ENCODE results near the gene PDZD2. TPM values are rescaled to one million over a fixed set of nuclear protein-coding genes. Genes with fewer than 3 reads are reported as not detected.

PDZD2 gene
- total RNA-seq, 4 donors from 2014 or later: 2.8 to 5.3 (median 4.0) TPM

DNA sequence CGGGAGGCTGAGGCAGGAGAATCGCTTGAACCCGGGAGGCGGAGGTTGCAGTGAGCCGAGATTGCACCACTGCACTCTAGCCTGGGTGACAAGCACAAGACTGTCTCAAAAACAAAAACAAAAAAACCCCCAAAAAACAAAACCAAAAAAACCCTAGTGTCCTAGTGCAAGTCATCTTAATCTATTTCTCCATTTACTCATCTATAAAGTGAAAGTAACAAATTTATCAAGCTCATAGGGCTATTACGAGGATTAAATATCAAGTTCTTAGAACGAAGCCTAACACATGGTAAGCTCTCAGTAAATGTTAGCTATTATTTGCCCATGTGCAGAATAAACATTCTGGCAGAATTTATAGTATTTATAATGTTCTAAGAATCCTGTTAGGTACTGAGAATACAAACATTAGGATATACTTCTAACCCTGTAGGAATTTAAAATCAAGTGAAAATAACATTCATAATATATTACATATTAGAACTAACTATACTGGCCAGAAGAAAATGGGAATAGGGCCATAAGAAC is 490.2 kb downstream of the PDZD2 start:
- ATAC-seq (no peak), DNase-seq (no peak)
- no peak overlapping the region for H3K4me3 ChIP-seq
- H3K36me3 ChIP-seq: peaks cover 0 to 16% of the 10 kb centered on the region in 2 donors
- TF ChIP-seq CTCF (IDR thresholded peaks at IDR 0.05 in 4 of 5, conservative IDR thresholded peaks at IDR 0.05 in 1 of 5) (no peak), POLR2A (IDR thresholded peaks at IDR 0.05) (no peak)
- intact Hi-C loops (cut with DNase I; ENCODE audit: low total_unique reads) (no loop called here), in situ Hi-C loops (cut with MboI; ENCODE audit: low sequenced_read_pairs in 4 of 4) (no loop called here)
- peak overlapping the region in 3 of 4 donors; percentile 2 to 29 (median 20) for H3K27ac ChIP-seq
- peaks cover 17 to 48% of the 10 kb centered on the region in 2 donors for H3K4me1 ChIP-seq
- H3K9me3 ChIP-seq: no peaks in the 10 kb centered on the region
- no peaks in the 10 kb centered on the region for H3K27me3 ChIP-seq

- Histone ChIP-seq H3K27ac (peak overlapping the region in 3 of 4 donors; percentile 2 to 8 (median 7)), H3K4me1 (peaks cover 19 to 56% of the 10 kb centered on the region in 2 donors), H3K4me3 (no peak overlapping the region), H3K27me3 (no peaks in the 10 kb centered on the region), H3K36me3 (peaks cover 0 to 26% of the 10 kb centered on the region in 2 donors), H3K9me3 (no peaks in the 10 kb centered on the region)
- intact Hi-C loops (cut with DNase I; ENCODE audit: low total_unique reads) (no loop called here), in situ Hi-C loops (cut with MboI; ENCODE audit: low sequenced_read_pairs in 4 of 4) (no loop called here)
- DNase-seq (no peak), ATAC-seq (no peak)
- no peak for TF ChIP-seq POLR2A (IDR thresholded peaks at IDR 0.05)
- no peak for TF ChIP-seq CTCF (IDR thresholded peaks at IDR 0.05 in 4 of 5, conservative IDR thresholded peaks at IDR 0.05 in 1 of 5)
Observed at GRCh38 chr5:32130865-32131264, 491.9 kb downstream of the PDZD2 start.

GRCh38 chr5:32131604-32132003 is 492.7 kb downstream of the PDZD2 start:
- DNase-seq: no peak
- intact Hi-C loops (cut with DNase I; ENCODE audit: low total_unique reads): no loop called here
- H3K4me3 ChIP-seq: no peak overlapping the region
- TF ChIP-seq CTCF (IDR thresholded peaks at IDR 0.05 in 4 of 5, conservative IDR thresholded peaks at IDR 0.05 in 1 of 5): no peak
- no peak overlapping the region for H3K27ac ChIP-seq
- in situ Hi-C loops (cut with MboI; ENCODE audit: low sequenced_read_pairs in 4 of 4): no loop called here
- no peaks in the 10 kb centered on the region for H3K9me3 ChIP-seq
- peaks cover 26 to 63% of the 10 kb centered on the region in 2 donors for H3K4me1 ChIP-seq
- no peaks in the 10 kb centered on the region for H3K27me3 ChIP-seq
- ATAC-seq: no peak
- H3K36me3 ChIP-seq: peaks cover 0 to 25% of the 10 kb centered on the region in 2 donors

DNA sequence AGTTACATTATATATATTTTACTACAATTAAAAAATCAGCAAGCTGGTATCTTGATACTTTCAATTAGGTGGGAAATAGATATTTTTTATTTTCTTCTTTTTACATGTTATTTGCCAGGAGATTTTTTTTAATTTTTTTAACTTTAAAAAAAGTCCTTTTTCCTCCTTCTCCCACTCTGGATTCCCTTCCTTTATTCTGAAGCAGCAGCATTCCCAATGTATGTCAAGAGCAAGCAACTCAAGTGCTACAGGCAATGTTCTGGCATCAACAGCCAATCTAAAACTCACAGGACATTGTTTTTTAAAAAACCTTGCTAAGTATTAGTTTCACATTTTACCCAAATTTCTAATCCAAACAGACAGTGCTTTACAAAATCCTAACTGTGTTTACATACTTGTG is 493.8 kb downstream of the PDZD2 start:
- no peaks in the 10 kb centered on the region for H3K9me3 ChIP-seq
- DNase-seq (no peak), ATAC-seq (no peak)
- peaks cover 0 to 25% of the 10 kb centered on the region in 2 donors for H3K36me3 ChIP-seq
- H3K27ac ChIP-seq: peak overlapping the region in 1 of 4 donors; percentile 26
- TF ChIP-seq CTCF (IDR thresholded peaks at IDR 0.05 in 4 of 5, conservative IDR thresholded peaks at IDR 0.05 in 1 of 5) (no peak), POLR2A (IDR thresholded peaks at IDR 0.05) (no peak)
- intact Hi-C loops (cut with DNase I; ENCODE audit: low total_unique reads) (no loop called here), in situ Hi-C loops (cut with MboI; ENCODE audit: low sequenced_read_pairs in 4 of 4) (no loop called here)
- peaks cover 32 to 61% of the 10 kb centered on the region in 2 donors for H3K4me1 ChIP-seq
- no peaks in the 10 kb centered on the region for H3K27me3 ChIP-seq
- H3K4me3 ChIP-seq: no peak overlapping the region

DNA sequence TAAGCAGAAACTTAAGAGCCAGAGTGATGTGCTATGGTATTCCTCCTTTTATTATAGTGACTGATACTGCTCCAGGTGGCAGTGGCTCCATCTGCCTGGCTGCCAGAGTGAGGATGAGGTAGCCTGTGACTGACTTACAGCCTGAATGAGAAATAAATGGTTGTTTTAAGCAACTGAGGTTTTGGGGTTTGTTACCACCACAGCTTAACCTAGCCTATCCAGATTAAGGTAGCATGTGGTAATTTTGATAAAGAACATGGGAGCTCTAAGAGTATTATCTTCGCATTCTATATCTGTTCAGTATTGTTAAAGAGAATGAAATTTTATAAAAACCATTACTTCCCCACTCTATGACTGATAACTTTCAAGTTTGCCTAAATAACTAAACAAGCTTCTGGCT is 496.2 kb downstream of the PDZD2 start:
- TF ChIP-seq CTCF (IDR thresholded peaks at IDR 0.05 in 4 of 5, conservative IDR thresholded peaks at IDR 0.05 in 1 of 5) (no peak), POLR2A (IDR thresholded peaks at IDR 0.05) (no peak)
- DNase-seq (no peak), ATAC-seq (no peak)
- Histone ChIP-seq H3K4me3 (no peak overlapping the region), H3K27me3 (no peaks in the 10 kb centered on the region), H3K9me3 (no peaks in the 10 kb centered on the region), H3K27ac (peak overlapping the region in 1 of 4 donors; percentile 57), H3K4me1 (peaks cover 22 to 55% of the 10 kb centered on the region in 2 donors), H3K36me3 (peaks cover 0 to 25% of the 10 kb centered on the region in 2 donors)
- intact Hi-C loops (cut with DNase I; ENCODE audit: low total_unique reads) (no loop called here), in situ Hi-C loops (cut with MboI; ENCODE audit: low sequenced_read_pairs in 4 of 4) (no loop called here)

Data from gastrocnemius medialis (tissue), 4 donors.